Measurements from ENCODE around the gene SYT14.

SYT14 gene

GRCh38 chr1:209931141-209931540, 6.9 kb upstream of the SYT14 start:
- no peak overlapping the region for H3K4me3 ChIP-seq (ENCODE audit: control insufficient read depth, low read depth, low read length)
- TF ChIP-seq CTCF (IDR thresholded peaks at IDR 0.05; ENCODE audit: control insufficient read depth, insufficient read depth, low read depth, low read length, missing control alignments), result no peak
- DNase-seq (ENCODE audit: low read depth), result no peak

DNA sequence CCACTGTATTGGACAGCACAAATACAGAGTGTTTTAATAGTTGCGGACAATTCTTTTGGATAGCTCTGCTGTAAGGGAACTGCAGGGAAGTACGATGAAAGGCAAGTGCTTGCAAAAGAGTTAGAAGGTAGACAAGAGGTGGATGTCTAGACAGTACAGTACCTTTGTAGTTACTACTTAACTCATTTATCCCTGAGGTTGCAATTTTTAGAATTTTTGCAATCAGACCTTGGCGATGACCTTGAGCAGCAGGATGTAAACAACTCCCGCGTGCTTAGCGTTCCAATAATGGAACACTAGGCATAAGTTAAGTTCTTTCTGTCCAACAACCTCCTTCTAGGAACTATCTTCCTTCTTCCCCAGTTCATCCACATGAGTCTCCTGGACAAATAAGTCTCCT, 1.9 kb upstream of the SYT14 start:
- H3K4me3 ChIP-seq (ENCODE audit: control insufficient read depth, low read depth, low read length), result no peak overlapping the region
- no peak for DNase-seq (ENCODE audit: low read depth)
- TF ChIP-seq CTCF (IDR thresholded peaks at IDR 0.05; ENCODE audit: control insufficient read depth, insufficient read depth, low read depth, low read length, missing control alignments), result no peak

- no peak for TF ChIP-seq CTCF (IDR thresholded peaks at IDR 0.05; ENCODE audit: control insufficient read depth, insufficient read depth, low read depth, low read length, missing control alignments)
- DNase-seq (ENCODE audit: low read depth), result no peak
These were observed 7.4 kb downstream of the SYT14 start for GRCh38 chr1:209945377-209945776.

DNA sequence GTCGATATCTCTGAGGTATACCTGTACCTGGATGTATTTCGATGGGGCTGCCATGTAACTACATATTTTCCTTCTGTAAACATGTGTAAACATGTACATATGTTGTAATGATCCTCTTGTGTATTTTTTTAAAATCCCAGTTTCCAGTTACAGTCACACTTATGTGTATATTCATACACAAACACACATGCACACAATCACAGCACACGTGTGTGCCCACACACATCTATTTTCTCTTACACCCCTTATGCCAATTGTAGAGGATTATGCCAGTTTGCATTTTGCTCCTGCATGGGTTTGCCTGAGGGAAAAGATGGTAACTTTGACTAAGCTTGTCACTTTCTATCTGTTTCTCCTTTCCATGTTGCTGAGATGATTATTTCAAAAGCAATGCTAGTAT, 10.1 kb downstream of the SYT14 start:
- no peak overlapping the region for H3K4me3 ChIP-seq (ENCODE audit: control insufficient read depth, low read depth, low read length)
- no peak for DNase-seq (ENCODE audit: low read depth)
- no peak for TF ChIP-seq CTCF (IDR thresholded peaks at IDR 0.05; ENCODE audit: control insufficient read depth, insufficient read depth, low read depth, low read length, missing control alignments)

More at GRCh38 chr1:209945377-209945776, 7.4 kb downstream of the SYT14 start:
- no peak overlapping the region for H3K4me3 ChIP-seq (ENCODE audit: control insufficient read depth, low read depth, low read length)

DNA sequence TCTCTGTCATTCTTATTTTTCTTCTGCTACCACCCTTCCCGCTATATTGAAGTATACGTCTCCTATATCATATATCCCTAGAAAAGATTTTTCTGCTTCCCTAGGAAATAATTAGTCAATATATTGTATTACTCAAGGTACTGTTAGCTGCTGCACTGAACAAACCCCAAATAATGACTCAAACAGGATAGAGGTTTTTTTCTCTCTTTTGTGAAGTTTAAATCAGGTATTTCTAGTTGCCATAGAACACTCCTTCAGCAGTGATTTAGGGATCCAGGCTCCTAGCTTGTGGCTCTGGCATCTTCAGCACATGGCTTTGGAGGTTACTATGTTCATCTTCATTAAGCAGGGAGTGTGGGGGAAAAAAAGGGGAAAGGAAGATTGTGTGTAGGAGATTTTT, 18.1 kb downstream of the SYT14 start:
- TF ChIP-seq CTCF (IDR thresholded peaks at IDR 0.05; ENCODE audit: control insufficient read depth, insufficient read depth, low read depth, low read length, missing control alignments), result no peak
- H3K4me3 ChIP-seq (ENCODE audit: control insufficient read depth, low read depth, low read length), result no peak overlapping the region
- DNase-seq (ENCODE audit: low read depth), result no peak

GRCh38 chr1:209959623-209960022, 21.6 kb downstream of the SYT14 start:
- TF ChIP-seq CTCF (IDR thresholded peaks at IDR 0.05; ENCODE audit: control insufficient read depth, insufficient read depth, low read depth, low read length, missing control alignments), result no peak
- H3K4me3 ChIP-seq (ENCODE audit: control insufficient read depth, low read depth, low read length), result no peak overlapping the region
- no peak for DNase-seq (ENCODE audit: low read depth)

- no peak overlapping the region for H3K4me3 ChIP-seq (ENCODE audit: control insufficient read depth, low read depth, low read length)
- DNase-seq (ENCODE audit: low read depth), result no peak
- TF ChIP-seq CTCF (IDR thresholded peaks at IDR 0.05; ENCODE audit: control insufficient read depth, insufficient read depth, low read depth, low read length, missing control alignments), result no peak
These were observed 22.9 kb downstream of the SYT14 start for GRCh38 chr1:209960926-209961325.

Measured in AG09309 (cell line).